Measurements from ENCODE around the gene NOL12. TPM values are rescaled to one million over a fixed set of nuclear protein-coding genes. Genes with fewer than 3 reads are reported as not detected.

Gene NOL12
- polyA plus RNA-seq, 2 of the 4 experiments (the other 2 are of a cell fraction): 23.0 to 37.3 TPM

DNA sequence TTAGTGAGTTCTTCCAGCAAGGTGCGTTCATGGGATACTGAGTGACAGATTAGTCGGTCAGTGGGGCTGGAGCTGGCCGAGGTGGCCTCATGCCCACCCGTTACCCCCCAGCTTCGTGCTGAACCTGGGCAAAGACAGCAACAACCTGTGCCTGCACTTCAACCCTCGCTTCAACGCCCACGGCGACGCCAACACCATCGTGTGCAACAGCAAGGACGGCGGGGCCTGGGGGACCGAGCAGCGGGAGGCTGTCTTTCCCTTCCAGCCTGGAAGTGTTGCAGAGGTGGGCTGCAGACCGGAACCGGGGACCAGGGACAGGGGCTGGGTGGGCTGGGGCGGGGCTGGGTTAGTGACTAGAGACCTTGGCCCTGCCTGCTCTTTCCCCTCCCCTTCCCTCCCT lies 7.8 kb upstream of the NOL12 start:
- H3K4me2 ChIP-seq: no peak overlapping the region; the same call in 2 of the 3 replicates

DNA sequence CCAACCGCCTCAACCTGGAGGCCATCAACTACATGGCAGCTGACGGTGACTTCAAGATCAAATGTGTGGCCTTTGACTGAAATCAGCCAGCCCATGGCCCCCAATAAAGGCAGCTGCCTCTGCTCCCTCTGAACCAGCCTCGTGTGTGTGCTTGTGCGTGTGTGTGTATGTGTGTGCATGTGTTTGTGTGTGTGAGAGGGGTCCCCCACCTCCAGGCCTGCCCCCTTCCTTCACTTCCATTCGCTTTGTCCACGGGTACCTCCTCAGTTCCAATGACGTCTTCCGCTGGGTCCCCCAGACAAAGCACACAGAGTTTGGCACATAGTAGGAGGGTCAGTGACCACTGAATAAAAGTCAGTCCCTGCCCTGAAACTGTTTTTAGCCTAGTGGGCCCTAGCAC lies 6.5 kb upstream of the NOL12 start:
- no peak overlapping the region for H3K4me3 ChIP-seq
- H3K9me3 ChIP-seq: no peaks in the 10 kb centered on the region
- H3K4me1 ChIP-seq: peaks cover 31% of the 10 kb centered on the region
- ATAC-seq (no peak), DNase-seq (ENCODE audit: low read depth in 1 of 2, low spot score in 1 of 2) (no peak), FAIRE-seq (no peak)
- 92% methylated on average over 8 of the region's 8 CpGs for WGBS (ENCODE audit: missing lambda C conversion rate)
- CTCF ChIA-PET: interaction anchor here (0.9 to 15.2 kb wide), 2 partner anchors 36 to 155 kb away, joined by 3 to 152 read pairs; no protein-coding TSS in a partner anchor
- POLR2A ChIA-PET: no interaction called here
- H3K27ac ChIP-seq: no peak overlapping the region
- no peak overlapping the region for H3K4me2 ChIP-seq
- no peak for TF ChIP-seq EP300 (IDR thresholded peaks at IDR 0.05)
- TF ChIP-seq HOXA7 (CRISPR knock-in tag; IDR thresholded peaks at IDR 0.05): no peak
- no peak for TF ChIP-seq ESRRA (IDR thresholded peaks at IDR 0.05; ENCODE audit: borderline replicate concordance, low read length)
- TF ChIP-seq CBX8 (IDR thresholded peaks at IDR 0.05): no peak
- no peak for TF ChIP-seq JUN (IDR thresholded peaks at IDR 0.05)
- TF ChIP-seq FOXS1 (CRISPR knock-in tag; IDR thresholded peaks at IDR 0.05): no peak
- no peak for TF ChIP-seq TFCP2L1 (CRISPR knock-in tag; IDR thresholded peaks at IDR 0.05)

More for the DNA sequence above, 7.8 kb upstream of the NOL12 start:
- ATAC-seq (no peak), FAIRE-seq (no peak), DNase-seq (ENCODE audit: low read depth in 1 of 2, low spot score in 1 of 2) (no peak)
- ChIA-PET POLR2A (no interaction called here), CTCF (interaction anchor here (15.2 kb wide), 1 partner anchor 35 kb away, joined by 152 read pairs; no protein-coding TSS in a partner anchor)
- TF ChIP-seq JUNB (IDR thresholded peaks at IDR 0.05) (no peak), RARB (CRISPR knock-in tag; IDR thresholded peaks at IDR 0.05) (no peak), CEBPB (IDR thresholded peaks at IDR 0.05) (no peak), CBX2 (IDR thresholded peaks at IDR 0.05; ENCODE audit: borderline replicate concordance, low read depth) (no peak), NR3C1 (IDR thresholded peaks at IDR 0.05) (no peak), MAFK (IDR thresholded peaks at IDR 0.05; ENCODE audit: partially characterized antibody) (no peak), ATOH8 (CRISPR knock-in tag; IDR thresholded peaks at IDR 0.05; ENCODE audit: low read depth) (no peak), ESRRA (IDR thresholded peaks at IDR 0.05; ENCODE audit: borderline replicate concordance, low read length) (no peak), HEYL (CRISPR knock-in tag; IDR thresholded peaks at IDR 0.05) (no peak)
- Histone ChIP-seq H3K4me3 (no peak overlapping the region), H3K4me1 (peaks cover 33% of the 10 kb centered on the region), H3K9me3 (no peaks in the 10 kb centered on the region), H3K27ac (peak overlapping the region in 1 of 2 experiments; percentile 97; a peak in 2 of 6 replicates)
- 82% methylated on average over 18 of the region's 18 CpGs for WGBS (ENCODE audit: missing lambda C conversion rate)

DNA sequence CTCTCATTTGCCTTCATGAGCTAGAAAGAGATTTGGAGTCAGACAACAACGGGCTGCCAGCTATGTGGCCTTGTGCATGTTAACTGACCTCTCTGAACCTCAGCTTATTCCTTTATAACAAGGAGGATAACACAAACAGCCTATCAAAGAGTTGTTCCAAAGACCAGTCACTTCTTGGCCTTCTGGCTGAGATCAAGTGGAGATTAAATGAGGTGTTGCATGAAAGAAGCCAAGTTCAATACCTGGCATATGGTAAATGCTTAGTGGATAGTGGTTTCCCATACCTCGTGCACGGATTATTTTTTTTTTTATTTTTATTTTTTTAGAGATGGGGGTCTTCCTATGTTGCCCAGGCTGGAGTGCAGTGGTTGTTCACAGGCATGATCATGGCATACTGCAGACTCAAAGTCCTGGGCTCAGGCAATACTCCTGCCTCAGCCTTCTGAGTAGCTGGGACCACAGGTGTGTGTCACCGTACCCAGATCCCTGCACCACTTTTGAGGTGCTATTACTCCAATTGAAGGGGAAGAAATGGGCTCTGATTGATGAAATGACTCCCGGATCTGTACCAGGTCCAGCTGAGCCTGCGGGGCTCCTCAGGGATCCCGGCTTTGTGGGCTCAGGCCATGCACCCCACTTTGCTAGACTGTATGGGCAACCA lies 5.8 kb upstream of the NOL12 start:
- WGBS (ENCODE audit: missing lambda C conversion rate): 82% methylated on average over 6 of the region's 7 CpGs
- H3K4me3 ChIP-seq: no peak overlapping the region
- H3K27ac ChIP-seq: peak overlapping the region in 1 of 2 experiments; percentile 77; a peak in 4 of 6 replicates
- FAIRE-seq (no peak), DNase-seq (ENCODE audit: low read depth in 1 of 2, low spot score in 1 of 2) (no peak), ATAC-seq (no peak)
- TF ChIP-seq HOXB5 (CRISPR knock-in tag; IDR thresholded peaks at IDR 0.05) (no peak), JUN (IDR thresholded peaks at IDR 0.05) (0 out of 5 replicates have a peak, but pooled peaks of 1 of the 2 experiments have one; percentile 14)
- CTCF ChIA-PET: interaction anchor here (0.8 to 15.2 kb wide), 12 partner anchors 13 to 146 kb away, joined by 3 to 152 read pairs (median 8); partner anchors contain the start of gene PDXP
- POLR2A ChIA-PET: interaction anchor here (1.5 kb wide), 1 partner anchor 22 kb away, joined by 4 read pairs; the partner anchor contains the start of gene PDXP
- H3K9me3 ChIP-seq: no peaks in the 10 kb centered on the region
- H3K4me1 ChIP-seq: peaks cover 29% of the 10 kb centered on the region
- H3K4me2 ChIP-seq: no peak overlapping the region; the same call in 2 of the 3 replicates

- POLR2A ChIA-PET: interaction anchor here (1.5 to 1.8 kb wide), 2 partner anchors 22 to 38 kb away, joined by 4 to 9 read pairs; partner anchors contain the start of gene PDXP
- no peaks in the 10 kb centered on the region for H3K9me3 ChIP-seq
- FAIRE-seq (no peak), ATAC-seq (no peak; a peak in 2 of 6 replicates), DNase-seq (ENCODE audit: low read depth in 1 of 2, low spot score in 1 of 2) (no peak)
- WGBS (ENCODE audit: missing lambda C conversion rate): no CpG with 5 or more reads among the region's 2 CpGs
- H3K4me3 ChIP-seq: no peak overlapping the region
- peak overlapping the region; percentile 33 for H3K4me2 ChIP-seq
- CTCF ChIA-PET: interaction anchor here (0.5 to 15.2 kb wide), 29 partner anchors 10 to 145 kb away, joined by 3 to 152 read pairs (median 4); partner anchors contain the start of genes PDXP and TRIOBP
- H3K27ac ChIP-seq: peak overlapping the region; percentile 42 to 77
- peaks cover 29% of the 10 kb centered on the region for H3K4me1 ChIP-seq
- TF ChIP-seq JUNB (IDR thresholded peaks at IDR 0.05) (no peak), TP53 (CRISPR knock-in tag; IDR thresholded peaks at IDR 0.05) (no peak), JUN (IDR thresholded peaks at IDR 0.05) (no peak), PBX3 (IDR thresholded peaks at IDR 0.05) (no peak), TFCP2L1 (CRISPR knock-in tag; IDR thresholded peaks at IDR 0.05) (no peak), PHF8 (IDR thresholded peaks at IDR 0.05; ENCODE audit: borderline replicate concordance, low read depth) (no peak), MAZ (IDR thresholded peaks at IDR 0.05; ENCODE audit: borderline replicate concordance, low read depth, low read length) (no peak), EHMT2 (IDR thresholded peaks at IDR 0.05; ENCODE audit: low read depth) (no peak)
- TF ChIP-seq, protein P1, sequence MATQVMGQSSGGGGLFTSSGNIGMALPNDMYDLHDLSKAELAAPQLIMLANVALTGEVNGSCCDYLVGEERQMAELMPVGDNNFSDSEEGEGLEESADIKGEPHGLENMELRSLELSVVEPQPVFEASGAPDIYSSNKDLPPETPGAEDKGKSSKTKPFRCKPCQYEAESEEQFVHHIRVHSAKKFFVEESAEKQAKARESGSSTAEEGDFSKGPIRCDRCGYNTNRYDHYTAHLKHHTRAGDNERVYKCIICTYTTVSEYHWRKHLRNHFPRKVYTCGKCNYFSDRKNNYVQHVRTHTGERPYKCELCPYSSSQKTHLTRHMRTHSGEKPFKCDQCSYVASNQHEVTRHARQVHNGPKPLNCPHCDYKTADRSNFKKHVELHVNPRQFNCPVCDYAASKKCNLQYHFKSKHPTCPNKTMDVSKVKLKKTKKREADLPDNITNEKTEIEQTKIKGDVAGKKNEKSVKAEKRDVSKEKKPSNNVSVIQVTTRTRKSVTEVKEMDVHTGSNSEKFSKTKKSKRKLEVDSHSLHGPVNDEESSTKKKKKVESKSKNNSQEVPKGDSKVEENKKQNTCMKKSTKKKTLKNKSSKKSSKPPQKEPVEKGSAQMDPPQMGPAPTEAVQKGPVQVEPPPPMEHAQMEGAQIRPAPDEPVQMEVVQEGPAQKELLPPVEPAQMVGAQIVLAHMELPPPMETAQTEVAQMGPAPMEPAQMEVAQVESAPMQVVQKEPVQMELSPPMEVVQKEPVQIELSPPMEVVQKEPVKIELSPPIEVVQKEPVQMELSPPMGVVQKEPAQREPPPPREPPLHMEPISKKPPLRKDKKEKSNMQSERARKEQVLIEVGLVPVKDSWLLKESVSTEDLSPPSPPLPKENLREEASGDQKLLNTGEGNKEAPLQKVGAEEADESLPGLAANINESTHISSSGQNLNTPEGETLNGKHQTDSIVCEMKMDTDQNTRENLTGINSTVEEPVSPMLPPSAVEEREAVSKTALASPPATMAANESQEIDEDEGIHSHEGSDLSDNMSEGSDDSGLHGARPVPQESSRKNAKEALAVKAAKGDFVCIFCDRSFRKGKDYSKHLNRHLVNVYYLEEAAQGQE (IDR thresholded peaks at IDR 0.05): no peak
- TF ChIP-seq, protein P2, sequence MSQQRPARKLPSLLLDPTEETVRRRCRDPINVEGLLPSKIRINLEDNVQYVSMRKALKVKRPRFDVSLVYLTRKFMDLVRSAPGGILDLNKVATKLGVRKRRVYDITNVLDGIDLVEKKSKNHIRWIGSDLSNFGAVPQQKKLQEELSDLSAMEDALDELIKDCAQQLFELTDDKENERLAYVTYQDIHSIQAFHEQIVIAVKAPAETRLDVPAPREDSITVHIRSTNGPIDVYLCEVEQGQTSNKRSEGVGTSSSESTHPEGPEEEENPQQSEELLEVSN (IDR thresholded peaks at IDR 0.05; ENCODE audit: borderline replicate concordance, low read depth): no peak
Measured at GRCh38 chr22:37681001-37681424, 5.1 kb upstream of the NOL12 start.
